Trophoblast cell (in vitro differentiated cells and primary cell): Measurements from ENCODE around the gene GDE1.
A peak's percentile ranks its signal among the peaks of the same experiment; 100 is the strongest.

ENCODE experiments used
- DNase-seq, 2 donors: peaks; one replicate each; pipeline ENCODE4 v3.0.0-alpha.2; 2016
- H2AFZ ChIP-seq: 2 replicates; pipeline ENCODE4 v1.6.1; 2013; ENCODE audit warnings: low read length, moderate library complexity, mild to moderate bottlenecking; ENCODE audit not compliant: insufficient read depth, poor library complexity
- H2AK5ac ChIP-seq: 2 replicates; pipeline ENCODE4 v1.6.1; 2013; ENCODE audit warnings: mild to moderate bottlenecking, low read length
- H2BK120ac ChIP-seq: 2 replicates; pipeline ENCODE4 v1.6.1; 2013; ENCODE audit warnings: low read length, mild to moderate bottlenecking, moderate library complexity; ENCODE audit not compliant: insufficient read depth, poor library complexity
- H2BK12ac ChIP-seq: 2 replicates; pipeline ENCODE4 v1.6.1; 2013; ENCODE audit warnings: mild to moderate bottlenecking, low read length, moderate library complexity
- H2BK5ac ChIP-seq: 2 replicates; pipeline ENCODE4 v1.6.1; 2013; ENCODE audit warnings: low read length, low read depth, moderate library complexity, mild to moderate bottlenecking; ENCODE audit not compliant: poor library complexity
- H3K14ac ChIP-seq: 2 replicates; pipeline ENCODE4 v1.6.1; 2013; ENCODE audit warnings: mild to moderate bottlenecking, low read length
- H3K18ac ChIP-seq: 2 replicates; pipeline ENCODE4 v1.6.1; 2013; ENCODE audit warnings: mild to moderate bottlenecking, low read length
- H3K23ac ChIP-seq: 2 replicates; pipeline ENCODE4 v1.6.1; 2013; ENCODE audit warnings: low read length
- H3K27ac ChIP-seq: 2 replicates; pipeline ENCODE4 v1.5.1; 2013; ENCODE audit warnings: low read depth, mild to moderate bottlenecking, inconsistent platforms, low read length, moderate library complexity
- H3K27me3 ChIP-seq: 2 replicates; pipeline ENCODE4 v1.6.1; 2013; ENCODE audit warnings: inconsistent platforms, mild to moderate bottlenecking, low read length, moderate library complexity; ENCODE audit not compliant: insufficient read depth
- H3K36me3 ChIP-seq, 2 experiments: 1 replicate in 1 of 2; 2 replicates in 1 of 2; pipeline ENCODE4 v1.6.1; 2013; ENCODE audit warnings: low read length in 2 of 2, mild to moderate bottlenecking in 2 of 2, moderate library complexity in 1 of 2; ENCODE audit not compliant: insufficient read depth in 2 of 2, control insufficient read depth in 1 of 2
- H3K4ac ChIP-seq: 2 replicates; pipeline ENCODE4 v1.6.1; 2013; ENCODE audit warnings: low read depth, mild to moderate bottlenecking, low read length, moderate library complexity
- H3K4me1 ChIP-seq, 2 experiments: 1 replicate in 1 of 2; 2 replicates in 1 of 2; pipeline ENCODE4 v1.6.1; 2013; ENCODE audit warnings: low read length in 2 of 2, mild to moderate bottlenecking in 2 of 2, moderate library complexity in 1 of 2; ENCODE audit not compliant: insufficient read depth in 2 of 2, control insufficient read depth in 1 of 2
- H3K4me2 ChIP-seq: 2 replicates; pipeline ENCODE4 v1.6.1; 2013; ENCODE audit warnings: inconsistent platforms, mild to moderate bottlenecking, low read length, moderate library complexity
- H3K4me3 ChIP-seq: 2 replicates; pipeline ENCODE4 v1.5.1; 2013; ENCODE audit warnings: mild to moderate bottlenecking, low read depth, low read length, inconsistent platforms
- H3K79me1 ChIP-seq: one replicate; pipeline ENCODE4 v1.6.1; 2013; ENCODE audit warnings: low read length
- H3K79me2 ChIP-seq: 2 replicates; pipeline ENCODE4 v1.6.1; 2013; ENCODE audit warnings: low read length, mild to moderate bottlenecking; ENCODE audit not compliant: control insufficient read depth, insufficient read depth, poor library complexity
- H3K9ac ChIP-seq: 2 replicates; pipeline ENCODE4 v1.6.1; 2013; ENCODE audit warnings: mild to moderate bottlenecking, low read length
- H3K9me3 ChIP-seq: 2 replicates; pipeline ENCODE4 v1.6.1; 2013; ENCODE audit warnings: low read depth, mild to moderate bottlenecking, control low read depth, inconsistent platforms, low read length; ENCODE audit not compliant: insufficient read depth
- H4K12ac ChIP-seq: 2 replicates; pipeline ENCODE4 v1.6.1; 2013; ENCODE audit warnings: low read depth, mild to moderate bottlenecking, low read length, moderate library complexity
- H4K8ac ChIP-seq: 2 replicates; pipeline ENCODE4 v1.6.1; 2013; ENCODE audit warnings: low read depth, mild to moderate bottlenecking, low read length, moderate library complexity
- H4K91ac ChIP-seq: one replicate; pipeline ENCODE4 v1.6.1; 2013; ENCODE audit warnings: low read depth, mild to moderate bottlenecking, low read length, moderate library complexity
- WGBS: extraction: QIAGEN DNeasy Blood & Tissue Kit; methylation state at CpG from one replicate; pipeline ENCODE4 v1.1.7; 2013; ENCODE audit warnings: missing lambda C conversion rate; ENCODE audit not compliant: insufficient read length, insufficient coverage; ENCODE audit errors: extremely low coverage; 5-methylcytosine and 5-hydroxymethylcytosine counted together

GDE1 gene

DNA sequence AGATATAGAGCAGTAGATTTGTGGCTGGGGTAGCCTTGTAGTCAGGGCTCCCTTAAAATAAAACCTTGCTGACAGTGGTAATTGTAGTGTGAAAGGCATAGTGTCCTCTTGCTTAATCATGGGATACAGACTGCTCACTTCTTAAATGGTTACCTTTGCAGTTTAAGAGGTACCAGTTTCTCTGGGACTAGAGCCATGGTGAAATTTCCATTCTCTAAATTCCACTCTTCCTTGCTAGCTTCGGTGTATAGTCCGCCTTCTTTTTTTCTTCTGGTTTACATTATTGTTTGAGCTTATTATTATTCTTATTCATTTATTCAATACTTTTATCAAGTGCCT, 3.5 kb upstream of the GDE1 start:
- Histone ChIP-seq H3K27me3 (no peaks in the 10 kb centered on the region), H3K4me2 (peak overlapping the region; percentile 71)

DNA sequence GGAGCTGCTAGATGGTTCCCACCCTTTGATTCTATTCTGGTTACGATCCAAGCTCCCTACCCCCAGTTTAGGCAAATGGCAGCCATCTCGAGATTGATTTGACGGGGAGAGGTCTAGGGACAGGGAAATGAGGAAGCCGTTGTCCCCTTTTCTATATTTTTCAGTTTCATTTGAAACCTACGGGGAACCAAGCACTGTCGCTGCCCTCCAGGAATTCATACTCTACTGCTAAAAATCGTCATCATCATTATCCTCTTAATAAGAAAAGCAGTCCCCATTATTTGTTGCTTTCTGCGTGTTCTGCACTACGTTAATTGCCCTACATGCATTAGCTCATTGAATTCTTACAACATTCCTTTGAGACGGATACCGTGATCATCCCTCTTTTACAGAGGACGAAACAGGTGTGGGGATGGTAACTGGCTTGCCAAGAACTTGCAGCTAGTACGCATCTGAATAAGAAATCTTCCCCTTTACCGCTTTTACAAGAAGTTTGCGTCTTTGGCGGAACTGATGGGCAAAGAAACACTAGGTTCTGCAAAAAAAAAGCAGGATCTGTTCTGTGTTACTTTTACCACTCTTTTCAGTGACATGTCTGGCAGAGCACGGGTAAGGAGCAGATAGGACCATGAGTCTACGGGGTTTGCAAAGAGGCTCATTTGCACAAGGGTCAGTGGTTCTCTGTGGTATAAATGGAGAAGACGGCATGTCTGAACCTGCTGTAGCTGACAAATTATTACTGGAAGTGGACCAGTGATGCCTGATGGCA, 2.9 kb upstream of the GDE1 start:
- Histone ChIP-seq H4K8ac (no peak overlapping the region), H2BK5ac (no peak overlapping the region), H2BK12ac (no peak overlapping the region), H3K79me2 (peaks cover 6% of the 10 kb centered on the region), H3K4ac (no peak overlapping the region), H3K9ac (peak overlapping the region; percentile 60), H3K14ac (no peak overlapping the region), H4K12ac (no peak overlapping the region), H3K36me3 (peaks cover 2% of the 10 kb centered on the region in 2 experiments), H2AK5ac (no peak overlapping the region), H3K4me3 (peak overlapping the region; percentile 98), H4K91ac (no peak overlapping the region), H3K4me1 (peaks cover 0 to 2% of the 10 kb centered on the region in 2 experiments), H3K23ac (no peak overlapping the region), H3K27me3 (no peaks in the 10 kb centered on the region), H3K9me3 (peaks cover 2% of the 10 kb centered on the region), H2AFZ (no peak overlapping the region), H2BK120ac (no peak overlapping the region), H3K27ac (no peak overlapping the region), H3K79me1 (peaks cover 7% of the 10 kb centered on the region), H3K18ac (no peak overlapping the region), H3K4me2 (peak overlapping the region; percentile 71)
- DNase-seq, result peak in 1 of 2 donors; percentile 45
- no CpG with 5 or more reads among the region's 19 CpGs for WGBS

More for the DNA sequence above, 3.5 kb upstream of the GDE1 start:
- no peak overlapping the region for H3K4ac ChIP-seq
- H3K79me2 ChIP-seq, result peaks cover 6% of the 10 kb centered on the region
- no peak overlapping the region for H2BK120ac ChIP-seq
- H4K91ac ChIP-seq, result no peak overlapping the region
- peaks cover 0 to 2% of the 10 kb centered on the region in 2 experiments for H3K4me1 ChIP-seq
- H3K27ac ChIP-seq, result no peak overlapping the region
- H2BK12ac ChIP-seq, result no peak overlapping the region
- H2AK5ac ChIP-seq, result no peak overlapping the region
- H4K8ac ChIP-seq, result no peak overlapping the region
- no CpG with 5 or more reads among the region's 2 CpGs for whole genome bisulfite sequencing
- DNase-seq, result peak in 1 of 2 donors; percentile 23
- no peak overlapping the region for H3K4me3 ChIP-seq
- peaks cover 7% of the 10 kb centered on the region for H3K79me1 ChIP-seq
- H3K23ac ChIP-seq, result no peak overlapping the region
- no peak overlapping the region for H4K12ac ChIP-seq
- H2AFZ ChIP-seq, result no peak overlapping the region
- peaks cover 2% of the 10 kb centered on the region in 2 experiments for H3K36me3 ChIP-seq
- H3K9me3 ChIP-seq, result peaks cover 2% of the 10 kb centered on the region
- H3K14ac ChIP-seq, result no peak overlapping the region
- no peak overlapping the region for H3K18ac ChIP-seq
- no peak overlapping the region for H2BK5ac ChIP-seq
- no peak overlapping the region for H3K9ac ChIP-seq

DNA sequence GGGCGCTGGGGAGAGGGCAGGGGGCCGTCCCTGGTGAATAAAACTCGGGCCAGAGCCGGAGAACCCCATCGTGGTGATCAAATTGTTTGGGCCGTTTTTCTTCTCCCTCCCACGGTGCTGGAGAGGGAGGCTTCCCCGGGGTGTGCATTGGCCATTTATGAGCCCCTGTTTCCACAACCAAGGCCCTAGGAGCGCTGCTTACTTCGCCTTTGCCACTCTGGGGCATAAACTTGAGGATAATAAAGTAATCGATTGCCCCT, 2.4 kb upstream of the GDE1 start:
- Histone ChIP-seq H3K36me3 (peaks cover 2% of the 10 kb centered on the region in 2 experiments), H3K4me2 (peak overlapping the region; percentile 71), H2AFZ (peak overlapping the region; percentile 76), H3K18ac (no peak overlapping the region), H3K79me1 (peaks cover 7% of the 10 kb centered on the region), H4K91ac (no peak overlapping the region), H3K4ac (no peak overlapping the region), H3K79me2 (peaks cover 6% of the 10 kb centered on the region), H4K8ac (peak overlapping the region; percentile 34), H3K27me3 (no peaks in the 10 kb centered on the region), H2BK120ac (no peak overlapping the region), H3K4me1 (peaks cover 0 to 2% of the 10 kb centered on the region in 2 experiments), H2AK5ac (no peak overlapping the region), H2BK12ac (no peak overlapping the region), H3K9me3 (peaks cover 2% of the 10 kb centered on the region), H4K12ac (no peak overlapping the region), H3K14ac (no peak overlapping the region), H3K9ac (peak overlapping the region; percentile 67), H3K4me3 (peak overlapping the region; percentile 98), H3K27ac (no peak overlapping the region), H2BK5ac (peak overlapping the region; percentile 14), H3K23ac (no peak overlapping the region)
- no CpG with 5 or more reads among the region's 11 CpGs for WGBS
- DNase-seq, result no peak

DNA sequence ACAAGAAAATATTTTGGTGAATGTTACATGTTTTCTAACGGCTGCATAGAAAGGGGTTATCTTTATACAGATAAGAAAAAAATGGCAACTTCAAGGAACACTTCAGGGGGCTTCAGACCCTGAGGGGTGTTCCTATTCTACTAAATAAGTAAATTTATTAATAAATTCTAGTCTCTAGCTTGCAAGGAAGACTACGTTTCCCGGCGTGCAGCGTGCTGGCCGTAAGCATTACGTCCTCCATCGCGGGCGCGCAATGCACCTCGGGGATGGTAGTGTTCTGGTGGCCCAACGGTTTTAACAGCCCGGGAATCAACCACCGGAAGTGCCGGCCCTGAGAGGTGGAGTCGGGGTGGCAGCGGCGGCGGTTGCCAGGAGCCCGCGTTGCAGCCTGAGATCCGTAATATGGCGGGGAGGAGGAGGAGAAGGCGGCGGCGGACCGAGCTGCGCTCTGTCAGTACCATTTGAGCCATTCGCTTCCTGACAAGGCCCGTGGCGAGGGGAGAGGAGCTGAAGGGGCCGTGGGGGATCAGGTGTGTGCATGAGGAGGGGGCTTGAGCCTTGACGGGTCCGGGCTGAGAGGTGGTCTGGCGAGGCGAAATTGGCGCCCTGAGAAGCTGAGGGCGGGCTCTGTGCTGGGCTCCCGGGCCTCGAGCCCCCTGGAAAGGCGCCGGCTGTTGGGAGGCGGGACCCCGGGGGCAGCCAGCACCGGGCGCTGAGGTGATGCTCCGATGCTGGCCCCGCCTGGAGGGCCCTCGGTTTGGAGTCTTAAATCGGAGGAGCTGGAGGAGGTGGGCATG, 1.9 kb upstream of the GDE1 start, which contains the start of gene CCP110:
CCP110 (plus strand) TSS at position 384 of the 797 bp plus-strand sequence. CDS start 3,940 bp downstream, outside the sequence.
- H2AFZ ChIP-seq, result peak within 1 kb of the TSS; percentile 76
- peaks cover 2 to 4% of the 10 kb centered on the region in 2 experiments for H3K36me3 ChIP-seq
- H4K12ac ChIP-seq, result no peak within 1 kb of the TSS
- H2BK120ac ChIP-seq, result peak within 1 kb of the TSS; percentile 43
- peak within 1 kb of the TSS; percentile 3 for H4K91ac ChIP-seq
- H2BK12ac ChIP-seq, result peak within 1 kb of the TSS; percentile 17
- peaks cover 0 to 2% of the 10 kb centered on the region in 2 experiments for H3K4me1 ChIP-seq
- H2AK5ac ChIP-seq, result no peak within 1 kb of the TSS
- peak; percentile 95 to 96 for DNase-seq
- H3K4me3 ChIP-seq, result peak within 1 kb of the TSS; percentile 98
- no peaks in the 10 kb centered on the region for H3K27me3 ChIP-seq
- peaks cover 7% of the 10 kb centered on the region for H3K79me1 ChIP-seq
- peak within 1 kb of the TSS; percentile 48 for H4K8ac ChIP-seq
- no CpG with 5 or more reads among the region's 51 CpGs for WGBS
- no peak within 1 kb of the TSS for H3K18ac ChIP-seq
- peaks cover 7% of the 10 kb centered on the region for H3K79me2 ChIP-seq
- peak within 1 kb of the TSS; percentile 67 for H3K9ac ChIP-seq
- H3K4ac ChIP-seq, result no peak within 1 kb of the TSS
- H3K23ac ChIP-seq, result no peak within 1 kb of the TSS
- H3K9me3 ChIP-seq, result peaks cover 2% of the 10 kb centered on the region
- peak within 1 kb of the TSS; percentile 21 for H3K14ac ChIP-seq
- peak within 1 kb of the TSS; percentile 71 for H3K4me2 ChIP-seq
- H3K27ac ChIP-seq, result no peak within 1 kb of the TSS
- peak within 1 kb of the TSS; percentile 14 for H2BK5ac ChIP-seq
